NK-92 treated with Interleukin-12 subunit alpha and Interleukin-12 subunit beta, amount 100 ng/mL, for 24 hours (cell line): ENCODE measurements around the gene TMED10.
"Not testable (repeated sequence)": the region's sequence is repeated elsewhere in the genome, so short reads cannot be mapped to it uniquely, and the experiment has no call there.

Experiments
- DNase-seq: peaks from one replicate; lab custom pipeline; 2025; lab: John Stamatoyannopoulos, UW

TMED10 gene

GRCh38 chr14:75127474-75127820 is 49.0 kb downstream of the TMED10 start:
- DNase-seq = not testable (repeated sequence)

- peak; percentile 76 for DNase-seq
These were observed 49.5 kb downstream of the TMED10 start, which contains the start of gene NEK9 for GRCh38 chr14:75126679-75127473. NEK9 (minus strand) TSS chr14:75127048; CDS start chr14:75126921, 127 bp downstream.

DNA sequence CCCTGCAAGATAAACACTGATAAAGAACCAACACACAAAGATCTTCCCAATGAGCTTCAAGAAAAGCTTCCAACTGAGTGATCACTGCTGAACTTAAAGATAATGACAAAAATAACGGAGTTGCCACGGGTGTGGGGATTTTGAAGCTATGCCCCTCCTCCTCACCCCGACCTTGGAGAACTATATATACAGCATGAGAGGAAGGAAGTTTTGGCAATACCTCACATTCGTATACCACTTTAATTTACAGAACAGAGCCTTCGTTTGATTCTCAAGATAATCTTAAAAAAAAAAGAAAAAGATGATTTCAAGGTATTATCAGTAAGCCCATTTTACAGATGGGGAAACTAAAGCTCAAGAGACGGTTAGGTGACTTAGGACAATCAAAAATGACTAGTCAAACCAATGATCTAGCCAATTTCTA is 50.3 kb downstream of the TMED10 start:
- DNase-seq = no peak

DNA sequence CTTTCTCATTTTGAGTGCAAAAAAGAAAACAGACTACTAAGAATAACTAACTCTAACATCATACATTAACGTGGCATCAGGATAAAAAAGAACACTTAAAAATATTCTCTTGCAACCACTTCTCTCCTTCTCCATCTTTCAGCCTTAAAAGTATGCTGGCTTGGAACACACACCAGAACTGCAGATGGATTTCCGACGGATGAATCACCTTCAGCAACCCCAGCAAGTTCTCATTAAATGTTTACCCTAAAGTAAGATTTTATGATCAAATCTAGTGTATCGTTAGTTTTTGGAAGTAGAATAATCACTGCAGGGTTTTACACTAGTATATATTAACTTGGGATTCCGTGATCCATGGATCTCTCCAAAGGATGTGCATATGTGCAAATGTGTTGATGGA is 50.8 kb downstream of the TMED10 start:
- DNase-seq = no peak

- DNase-seq = no peak
These were observed 52.4 kb downstream of the TMED10 start for GRCh38 chr14:75123991-75124390.

- no peak for DNase-seq
These were observed 54.9 kb downstream of the TMED10 start for GRCh38 chr14:75121552-75121951.

DNA sequence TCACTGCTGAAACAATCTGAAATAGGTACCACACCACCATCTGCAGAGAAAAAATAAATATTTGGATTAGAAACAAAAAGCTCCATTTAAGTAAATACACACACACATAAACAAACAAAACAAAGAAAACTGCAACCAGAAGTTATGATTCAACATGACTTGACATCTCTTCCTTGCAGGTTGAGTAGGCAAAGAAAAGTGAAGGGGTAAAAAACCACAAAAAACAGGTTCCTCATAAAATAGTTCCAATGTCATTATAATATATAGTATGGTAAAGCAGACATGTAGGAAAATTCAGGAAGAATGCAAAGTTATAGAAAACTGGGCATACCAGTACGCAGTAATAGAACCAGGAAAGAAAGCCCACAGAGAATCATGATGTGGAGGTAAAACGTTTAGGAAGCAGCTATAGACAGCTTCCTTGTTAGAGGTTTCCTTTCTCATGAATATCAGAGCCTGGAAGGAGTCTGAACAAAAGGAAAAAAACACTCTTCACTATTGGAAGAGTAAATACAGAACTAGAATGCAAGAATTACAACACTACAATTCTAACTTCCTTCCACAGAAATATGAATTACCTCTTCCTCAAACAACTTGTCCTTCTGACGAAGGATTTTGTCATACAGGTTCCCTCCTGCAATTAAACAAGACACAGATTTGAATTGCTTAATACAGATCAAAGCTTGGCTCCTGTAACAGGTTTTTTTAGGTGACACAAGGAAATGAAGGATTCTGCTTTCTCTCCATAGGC is 55.7 kb downstream of the TMED10 start:
- DNase-seq = no peak

DNA sequence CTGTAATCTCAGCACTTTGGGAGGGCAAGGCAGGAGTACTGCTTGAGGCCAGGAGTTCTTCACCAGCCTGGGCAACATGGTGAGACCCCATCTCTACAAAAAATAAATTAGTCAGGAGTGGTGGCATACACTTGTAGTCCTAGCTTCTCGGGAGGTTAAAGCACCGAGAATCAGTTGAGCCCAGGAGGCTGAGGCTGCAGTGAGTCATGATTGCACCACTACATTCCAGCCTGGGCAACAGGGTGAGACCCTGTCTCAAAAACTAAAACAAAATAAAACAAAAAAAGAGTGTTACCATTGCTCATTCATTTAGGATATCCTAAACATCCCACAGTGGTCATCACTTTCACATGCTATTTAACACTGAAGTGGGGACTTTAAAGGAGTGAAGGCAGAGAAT is 57.4 kb downstream of the TMED10 start:
- DNase-seq = no peak

DNA sequence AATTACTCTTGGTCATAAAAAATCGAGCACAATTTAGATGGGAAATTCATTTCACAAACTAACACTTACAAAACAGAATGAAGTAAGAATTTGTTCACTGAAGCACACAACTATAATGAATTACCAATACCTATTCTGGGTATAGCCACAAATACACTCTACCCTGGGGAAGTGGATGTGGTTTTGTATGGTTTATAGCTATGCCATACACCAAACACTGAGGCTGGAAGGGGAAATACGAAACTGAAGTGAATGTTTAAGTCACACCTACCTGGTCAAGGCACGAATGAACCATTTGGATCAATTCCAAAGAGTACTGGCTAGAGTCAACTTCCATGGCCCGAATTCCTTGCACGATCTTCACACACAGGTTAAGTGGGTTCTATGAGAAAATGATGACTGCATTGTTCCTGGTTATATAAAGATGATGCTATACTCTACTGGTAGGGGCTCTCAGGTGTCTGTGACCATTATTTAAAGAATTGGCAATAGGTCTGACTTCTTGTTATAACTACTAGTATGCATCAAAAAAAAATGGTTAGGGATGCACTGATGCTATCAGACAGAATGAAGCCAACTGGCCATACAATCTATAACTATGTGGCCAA is 62.4 kb downstream of the TMED10 start:
- DNase-seq = no peak

DNA sequence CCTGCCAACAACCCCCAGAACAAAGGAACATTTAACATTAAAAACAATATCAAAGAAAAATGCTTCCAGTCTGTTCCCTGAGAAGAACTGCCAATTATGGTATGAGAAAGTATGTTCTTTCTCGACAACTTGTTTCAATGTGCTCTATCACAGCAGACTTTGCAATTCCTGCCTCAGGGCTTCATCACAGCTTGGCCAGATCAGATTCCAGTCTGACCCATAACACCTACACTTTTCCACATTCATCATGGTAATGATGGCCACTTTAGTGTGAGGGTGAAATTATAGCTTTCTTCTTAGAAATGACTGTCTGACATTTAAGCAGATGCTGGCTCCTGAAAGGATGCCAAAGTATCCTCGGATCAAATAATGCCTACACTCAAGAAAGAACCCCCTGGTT is 66.5 kb downstream of the TMED10 start:
- DNase-seq = no peak

DNA sequence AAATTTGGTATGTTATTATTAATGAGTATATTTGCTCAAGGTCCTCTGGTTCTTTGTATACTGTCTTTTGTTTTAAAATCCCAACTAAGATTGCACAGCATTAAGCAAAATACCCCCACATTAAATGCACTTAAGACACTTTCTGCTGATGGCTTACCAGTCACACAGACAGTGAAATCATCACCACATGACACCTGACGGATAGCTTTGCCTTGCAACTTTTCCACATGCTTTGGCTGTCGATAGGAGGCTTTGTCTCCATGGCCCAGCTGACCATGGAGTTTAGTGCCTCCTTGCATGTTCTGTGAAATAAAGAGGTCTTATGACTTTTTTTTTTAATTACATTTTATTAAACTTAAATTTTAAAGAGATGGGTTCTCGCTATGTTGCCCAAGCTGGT is 69.2 kb downstream of the TMED10 start:
- DNase-seq = no peak

DNA sequence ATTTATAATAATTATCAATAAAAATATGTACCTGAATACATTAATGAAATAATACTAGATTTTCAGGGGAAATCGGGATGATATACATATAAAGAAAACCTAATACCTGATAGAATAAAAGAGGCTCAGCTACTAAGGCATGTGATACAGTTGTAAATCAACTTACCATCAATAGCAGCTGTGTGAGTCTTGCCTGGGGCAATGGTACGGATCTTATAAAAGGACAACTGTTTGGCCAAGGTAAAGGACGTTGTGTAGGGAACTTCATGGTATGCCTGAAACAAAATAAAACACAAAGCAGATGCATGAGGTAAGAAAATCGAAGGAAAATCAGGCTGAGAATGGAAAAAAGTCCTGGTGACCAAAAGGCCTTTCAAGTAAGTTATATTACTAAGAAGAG is 74.9 kb downstream of the TMED10 start:
- DNase-seq = no peak

GRCh38 chr14:75098682-75099081 is 77.7 kb downstream of the TMED10 start:
- no peak for DNase-seq

DNA sequence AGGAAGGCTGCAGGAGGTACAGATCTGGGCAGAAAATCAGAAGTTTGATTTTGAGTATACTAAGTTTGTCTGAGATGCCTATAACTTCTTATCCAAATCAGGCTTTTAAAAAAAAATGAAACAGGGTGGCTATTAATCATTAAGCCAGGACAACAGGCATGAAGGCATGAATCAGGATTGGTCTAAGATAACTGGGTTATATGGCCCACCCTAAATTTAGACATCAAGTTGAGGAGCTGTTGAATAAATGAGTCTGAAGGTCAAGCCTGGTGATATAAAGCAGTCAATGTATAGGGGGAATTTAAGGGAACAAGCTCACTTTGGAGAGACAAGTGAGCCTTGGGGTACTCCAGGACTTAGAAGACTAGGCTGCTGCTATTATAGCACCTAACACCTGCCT is 78.2 kb downstream of the TMED10 start:
- DNase-seq = no peak

DNA sequence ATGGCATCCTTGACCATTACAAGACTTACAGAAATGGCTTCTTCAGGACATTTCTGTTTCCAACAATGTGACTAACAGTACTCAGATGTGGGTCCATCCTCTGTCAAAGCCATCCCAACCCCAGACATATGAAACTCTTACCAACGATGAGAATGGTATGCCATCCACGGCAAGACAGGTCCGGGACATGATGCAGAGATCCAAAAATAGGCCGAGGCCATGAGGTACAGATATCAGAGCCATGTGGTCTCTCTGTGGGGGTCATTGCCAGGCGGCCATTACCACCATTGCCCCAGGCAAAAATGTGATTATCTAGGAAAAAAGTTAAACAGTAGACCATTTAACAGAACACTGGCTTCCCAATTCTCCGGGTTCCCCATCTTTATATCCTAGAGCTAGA is 79.5 kb downstream of the TMED10 start:
- DNase-seq = no peak

DNA sequence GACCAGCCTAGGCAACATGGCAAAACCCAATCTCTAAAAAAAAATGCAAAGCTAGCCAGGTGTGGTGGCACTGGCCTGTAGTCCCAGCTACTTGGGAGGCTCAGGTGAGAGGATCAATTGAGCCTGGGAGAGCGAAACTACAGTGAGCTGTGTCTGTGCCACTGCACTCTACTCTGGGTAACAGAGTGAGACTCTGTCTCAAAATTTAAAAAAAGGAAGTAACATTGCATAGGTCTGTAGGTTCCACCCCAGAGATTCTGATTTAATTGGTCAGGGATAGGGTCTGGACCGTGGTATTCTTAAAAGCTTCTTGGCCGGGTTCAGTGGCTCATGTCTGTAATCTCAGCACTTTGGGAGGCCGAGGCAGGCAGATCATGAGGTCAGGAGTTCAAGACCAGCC is 80.7 kb downstream of the TMED10 start:
- DNase-seq = no peak

- DNase-seq = no peak
These were observed 81.5 kb downstream of the TMED10 start for GRCh38 chr14:75094896-75095295.

GRCh38 chr14:75092698-75093097 is 83.7 kb downstream of the TMED10 start:
- no peak for DNase-seq

DNA sequence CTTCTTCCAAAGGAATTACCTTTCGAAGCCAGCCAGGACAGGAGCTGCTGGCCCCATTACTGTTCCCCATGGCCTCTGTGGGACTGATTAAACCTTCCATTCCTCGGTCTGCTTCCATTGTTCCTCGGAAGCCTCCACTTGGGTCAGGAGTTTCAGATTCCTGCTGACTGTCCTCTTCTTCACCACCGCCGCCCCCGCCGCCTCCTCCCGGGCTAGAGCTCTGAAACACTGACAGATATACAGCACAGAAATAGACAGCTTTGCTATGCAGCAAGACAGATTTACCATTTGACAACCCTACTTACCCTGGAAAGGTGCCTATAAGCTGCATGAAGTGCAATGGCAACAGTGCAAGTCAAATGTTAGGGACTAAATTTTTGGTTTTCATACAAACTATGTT is 85.2 kb downstream of the TMED10 start:
- DNase-seq = no peak

GRCh38 chr14:75090353-75090752 is 86.1 kb downstream of the TMED10 start:
- DNase-seq = no peak

DNA sequence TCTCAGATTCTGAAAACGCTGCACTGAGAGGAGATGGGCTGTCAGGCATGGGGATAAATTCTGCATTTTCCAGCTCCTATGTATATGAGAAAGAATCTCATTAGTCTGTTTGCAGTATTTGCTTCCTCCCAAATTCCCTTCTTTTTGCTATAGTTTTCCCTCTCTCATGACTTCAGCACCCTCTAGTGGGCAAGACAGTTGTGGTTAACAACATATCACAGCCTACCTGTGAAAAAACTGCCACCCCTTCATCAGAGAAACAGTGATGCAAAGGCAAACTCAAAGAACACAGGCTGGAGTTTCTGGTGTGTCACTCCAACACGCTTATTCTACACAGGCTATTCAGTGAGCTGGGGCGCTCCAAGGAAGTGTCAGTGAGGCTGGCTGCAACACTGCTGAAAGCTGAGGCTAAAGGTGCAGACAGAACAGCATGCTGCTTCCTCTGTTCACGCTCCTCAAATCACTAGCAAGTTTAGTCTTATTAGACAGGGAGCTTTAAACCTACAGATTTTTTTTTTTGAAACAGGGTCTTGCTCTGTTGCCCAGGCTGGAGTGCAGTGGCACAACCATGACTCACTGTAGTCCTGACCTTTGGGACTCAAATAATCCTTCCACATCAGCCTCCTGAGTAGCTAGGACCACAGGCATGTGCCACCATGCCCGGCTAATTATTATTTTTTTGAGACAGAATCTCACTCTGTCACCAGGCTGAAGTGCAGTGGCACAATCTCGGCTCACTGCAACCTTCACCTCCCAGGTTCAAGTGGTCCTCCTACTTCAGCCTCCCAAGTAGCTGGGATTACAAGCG is 87.6 kb downstream of the TMED10 start:
- DNase-seq = no peak

- no peak for DNase-seq
These were observed 88.3 kb downstream of the TMED10 start for GRCh38 chr14:75088153-75088552.
